GM19239 (cell line): ENCODE measurements around the gene MELK.

Source experiments
- DNase-seq: peaks from one replicate; pipeline ENCODE4 v3.0.0; 2011; ENCODE audit warnings: low spot score; ENCODE audit not compliant: insufficient read length
- FAIRE-seq: peaks from 2 replicates; lab custom pipeline; 2011; peaks lifted over from hg19 to GRCh38; lab: Jason Lieb, UNC

MELK gene

GRCh38 chr9:36664806-36665205 lies 92.1 kb downstream of the MELK start:
- DNase-seq: no peak

GRCh38 chr9:36665387-36665786 lies 92.7 kb downstream of the MELK start:
- FAIRE-seq: no peak
- DNase-seq: no peak

More at GRCh38 chr9:36664806-36665205, 92.1 kb downstream of the MELK start:
- FAIRE-seq: no peak

GRCh38 chr9:36665921-36666431 lies 93.3 kb downstream of the MELK start:
- FAIRE-seq (peak; percentile 92), DNase-seq (no peak)

- DNase-seq (no peak), FAIRE-seq (no peak)
Measured at GRCh38 chr9:36671561-36671960, 98.9 kb downstream of the MELK start.

- FAIRE-seq (no peak), DNase-seq (no peak)
Measured at GRCh38 chr9:36676091-36676490, 103.4 kb downstream of the MELK start.

GRCh38 chr9:36676778-36677485 lies 104.2 kb downstream of the MELK start:
- FAIRE-seq (no peak), DNase-seq (no peak)

- FAIRE-seq: no peak
- DNase-seq: no peak
Measured at GRCh38 chr9:36677611-36678010, 104.9 kb downstream of the MELK start.

GRCh38 chr9:36679710-36680109 lies 107.0 kb downstream of the MELK start:
- no peak for DNase-seq
- FAIRE-seq: peak; percentile 52

- no peak for FAIRE-seq
- no peak for DNase-seq
Measured at GRCh38 chr9:36686471-36686870, 113.8 kb downstream of the MELK start.

- FAIRE-seq (peak; percentile 31), DNase-seq (no peak)
Measured at GRCh38 chr9:36690412-36691168, 117.9 kb downstream of the MELK start.

GRCh38 chr9:36691671-36692070 lies 119.0 kb downstream of the MELK start:
- DNase-seq (no peak), FAIRE-seq (peak; percentile 49)

GRCh38 chr9:36698984-36699383 lies 126.3 kb downstream of the MELK start:
- no peak for FAIRE-seq
- DNase-seq: no peak

GRCh38 chr9:36704148-36704547 lies 131.5 kb downstream of the MELK start:
- FAIRE-seq (no peak), DNase-seq (no peak)

GRCh38 chr9:36713515-36714490 lies 141.1 kb downstream of the MELK start:
- DNase-seq (no peak), FAIRE-seq (no peak)

- DNase-seq: no peak
- FAIRE-seq: no peak
Measured at GRCh38 chr9:36716496-36716895, 143.8 kb downstream of the MELK start.

GRCh38 chr9:36717276-36717675 lies 144.6 kb downstream of the MELK start:
- DNase-seq: no peak
- FAIRE-seq: no peak

- no peak for DNase-seq
- FAIRE-seq: no peak
Measured at GRCh38 chr9:36718612-36719011, 145.9 kb downstream of the MELK start.

GRCh38 chr9:36720043-36720442 lies 147.3 kb downstream of the MELK start:
- DNase-seq (no peak), FAIRE-seq (no peak)

- no peak for FAIRE-seq
- DNase-seq: no peak
Measured at GRCh38 chr9:36721846-36722588, 149.3 kb downstream of the MELK start.
